HL-60 (cell line): ENCODE measurements around the gene GUCY1A1.

Source experiments
- DNase-seq, 2 experiments: peaks; one replicate each; pipeline ENCODE4 v3.0.0-alpha.2; 2010 to 2020; ENCODE audit warnings: low read depth in 1 of 2, low spot score in 1 of 2
- H3K27ac ChIP-seq: fragments of 250-450 bp; sonication (Bioruptor Pico); replicated peaks from 2 replicates; pipeline ENCODE4 v1.5.1; 2020; ENCODE audit warnings: mild to moderate bottlenecking, moderate library complexity
- H3K27me3 ChIP-seq: fragments of 250-450 bp; sonication (Bioruptor Pico); 2 replicates; pipeline ENCODE4 v1.5.1; 2021; ENCODE audit warnings: mild to moderate bottlenecking, moderate library complexity; ENCODE audit not compliant: insufficient read depth, poor library complexity, severe bottlenecking
- H3K4me3 ChIP-seq: replicated peaks from 2 replicates; pipeline ENCODE4 v1.5.1; 2011; ENCODE audit warnings: mild to moderate bottlenecking, control low read depth, low read length; ENCODE audit not compliant: insufficient read depth
- GABPA ChIP-seq: IDR thresholded peaks from 2 replicates; pipeline ENCODE4 v1.6.1; 2012; ENCODE audit warnings: low read depth
- POLR2AphosphoS5 ChIP-seq: IDR thresholded peaks from 2 replicates; pipeline ENCODE4 v1.6.1; 2012; ENCODE audit warnings: low read depth
- SPI1 ChIP-seq: IDR thresholded peaks from 2 replicates; pipeline ENCODE4 v1.6.1; 2012; ENCODE audit warnings: low read depth, mild to moderate bottlenecking, borderline replicate concordance
- TF ChIP-seq, protein P1 (sequence below): IDR thresholded peaks from one replicate; pipeline ENCODE4 v1.5.1; 2011; ENCODE audit warnings: low read length, control low read depth, inconsistent platforms; ENCODE audit not compliant: insufficient read depth
- TF ChIP-seq, protein P2 (sequence below): IDR thresholded peaks from 2 replicates; pipeline ENCODE4 v1.6.1; 2012; ENCODE audit warnings: low read depth; ENCODE audit not compliant: insufficient replicate concordance

The GUCY1A1 gene

GRCh38 chr4:155701827-155702226, 35.2 kb downstream of the GUCY1A1 start:
- no peak for TF ChIP-seq POLR2AphosphoS5
- TF ChIP-seq GABPA = no peak
- TF ChIP-seq, protein P1, sequence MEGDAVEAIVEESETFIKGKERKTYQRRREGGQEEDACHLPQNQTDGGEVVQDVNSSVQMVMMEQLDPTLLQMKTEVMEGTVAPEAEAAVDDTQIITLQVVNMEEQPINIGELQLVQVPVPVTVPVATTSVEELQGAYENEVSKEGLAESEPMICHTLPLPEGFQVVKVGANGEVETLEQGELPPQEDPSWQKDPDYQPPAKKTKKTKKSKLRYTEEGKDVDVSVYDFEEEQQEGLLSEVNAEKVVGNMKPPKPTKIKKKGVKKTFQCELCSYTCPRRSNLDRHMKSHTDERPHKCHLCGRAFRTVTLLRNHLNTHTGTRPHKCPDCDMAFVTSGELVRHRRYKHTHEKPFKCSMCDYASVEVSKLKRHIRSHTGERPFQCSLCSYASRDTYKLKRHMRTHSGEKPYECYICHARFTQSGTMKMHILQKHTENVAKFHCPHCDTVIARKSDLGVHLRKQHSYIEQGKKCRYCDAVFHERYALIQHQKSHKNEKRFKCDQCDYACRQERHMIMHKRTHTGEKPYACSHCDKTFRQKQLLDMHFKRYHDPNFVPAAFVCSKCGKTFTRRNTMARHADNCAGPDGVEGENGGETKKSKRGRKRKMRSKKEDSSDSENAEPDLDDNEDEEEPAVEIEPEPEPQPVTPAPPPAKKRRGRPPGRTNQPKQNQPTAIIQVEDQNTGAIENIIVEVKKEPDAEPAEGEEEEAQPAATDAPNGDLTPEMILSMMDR = no peak
- TF ChIP-seq, protein P2, sequence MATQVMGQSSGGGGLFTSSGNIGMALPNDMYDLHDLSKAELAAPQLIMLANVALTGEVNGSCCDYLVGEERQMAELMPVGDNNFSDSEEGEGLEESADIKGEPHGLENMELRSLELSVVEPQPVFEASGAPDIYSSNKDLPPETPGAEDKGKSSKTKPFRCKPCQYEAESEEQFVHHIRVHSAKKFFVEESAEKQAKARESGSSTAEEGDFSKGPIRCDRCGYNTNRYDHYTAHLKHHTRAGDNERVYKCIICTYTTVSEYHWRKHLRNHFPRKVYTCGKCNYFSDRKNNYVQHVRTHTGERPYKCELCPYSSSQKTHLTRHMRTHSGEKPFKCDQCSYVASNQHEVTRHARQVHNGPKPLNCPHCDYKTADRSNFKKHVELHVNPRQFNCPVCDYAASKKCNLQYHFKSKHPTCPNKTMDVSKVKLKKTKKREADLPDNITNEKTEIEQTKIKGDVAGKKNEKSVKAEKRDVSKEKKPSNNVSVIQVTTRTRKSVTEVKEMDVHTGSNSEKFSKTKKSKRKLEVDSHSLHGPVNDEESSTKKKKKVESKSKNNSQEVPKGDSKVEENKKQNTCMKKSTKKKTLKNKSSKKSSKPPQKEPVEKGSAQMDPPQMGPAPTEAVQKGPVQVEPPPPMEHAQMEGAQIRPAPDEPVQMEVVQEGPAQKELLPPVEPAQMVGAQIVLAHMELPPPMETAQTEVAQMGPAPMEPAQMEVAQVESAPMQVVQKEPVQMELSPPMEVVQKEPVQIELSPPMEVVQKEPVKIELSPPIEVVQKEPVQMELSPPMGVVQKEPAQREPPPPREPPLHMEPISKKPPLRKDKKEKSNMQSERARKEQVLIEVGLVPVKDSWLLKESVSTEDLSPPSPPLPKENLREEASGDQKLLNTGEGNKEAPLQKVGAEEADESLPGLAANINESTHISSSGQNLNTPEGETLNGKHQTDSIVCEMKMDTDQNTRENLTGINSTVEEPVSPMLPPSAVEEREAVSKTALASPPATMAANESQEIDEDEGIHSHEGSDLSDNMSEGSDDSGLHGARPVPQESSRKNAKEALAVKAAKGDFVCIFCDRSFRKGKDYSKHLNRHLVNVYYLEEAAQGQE = no peak
- no peak for TF ChIP-seq SPI1
- Histone ChIP-seq H3K27ac (no peak overlapping the region), H3K4me3 (no peak overlapping the region), H3K27me3 (no peaks in the 10 kb centered on the region)
- DNase-seq = no peak

GRCh38 chr4:155703486-155704247, 37.0 kb downstream of the GUCY1A1 start:
- H3K27me3 ChIP-seq = no peaks in the 10 kb centered on the region
- H3K27ac ChIP-seq = no peak overlapping the region
- no peak for DNase-seq
- H3K4me3 ChIP-seq = no peak overlapping the region
- TF ChIP-seq, protein P2 = no peak
- TF ChIP-seq SPI1 = no peak
- no peak for TF ChIP-seq POLR2AphosphoS5
- TF ChIP-seq, protein P1 = no peak
- no peak for TF ChIP-seq GABPA

DNA sequence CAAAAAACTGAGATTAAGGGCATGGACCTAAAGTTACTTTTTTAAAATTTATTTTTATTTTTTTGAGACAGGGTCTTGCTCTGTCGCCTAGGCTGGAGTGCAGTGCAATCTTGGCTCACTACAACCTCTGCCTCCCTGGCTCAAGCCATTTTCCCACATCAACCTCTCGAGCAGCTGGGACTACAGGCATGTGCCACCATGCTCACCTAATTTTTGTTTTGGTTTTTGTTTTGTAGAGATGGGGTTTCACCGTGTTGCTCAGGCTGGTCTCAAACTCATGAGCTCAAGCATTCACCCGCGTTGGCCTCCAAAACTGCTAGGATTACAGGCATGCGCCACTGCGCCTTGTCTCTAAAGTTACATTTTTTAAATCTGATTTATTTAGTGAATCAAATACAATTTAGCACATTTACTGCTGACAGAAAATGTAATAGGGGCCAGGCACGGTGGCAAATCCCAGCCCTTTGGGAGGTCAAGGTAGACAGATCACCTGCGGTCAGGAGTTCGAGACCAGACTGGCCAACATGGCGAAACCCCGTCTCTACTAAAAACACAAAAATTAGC, 38.3 kb downstream of the GUCY1A1 start:
- Histone ChIP-seq H3K27me3 (no peaks in the 10 kb centered on the region), H3K27ac (no peak overlapping the region), H3K4me3 (no peak overlapping the region)
- no peak for DNase-seq
- no peak for TF ChIP-seq SPI1
- no peak for TF ChIP-seq GABPA
- TF ChIP-seq, protein P1 = no peak
- TF ChIP-seq, protein P2 = no peak
- no peak for TF ChIP-seq POLR2AphosphoS5
